A204.1 (cell line): ENCODE measurements around the gene IFI27L2.
"Not testable (repeated sequence)": the region's sequence is repeated elsewhere in the genome, so short reads cannot be mapped to it uniquely, and the experiment has no call there.

ENCODE experiments used
- FAIRE-seq: peaks from 2 replicates; lab custom pipeline; 2012; peaks lifted over from hg19 to GRCh38; lab: Jason Lieb, UNC

The IFI27L2 gene

GRCh38 chr14:94129111-94129757 is at the start of gene IFI27L2:
IFI27L2 (minus strand) TSS chr14:94129604; CDS start chr14:94129564, 40 bp downstream.
- no peak for FAIRE-seq

GRCh38 chr14:94177806-94178205 is 48.4 kb upstream of the IFI27L2 start:
- no peak for FAIRE-seq

GRCh38 chr14:94176808-94177207 is 47.4 kb upstream of the IFI27L2 start:
- FAIRE-seq, result no peak

GRCh38 chr14:94175747-94176146 is 46.3 kb upstream of the IFI27L2 start:
- FAIRE-seq, result no peak

GRCh38 chr14:94175011-94175745 is 45.8 kb upstream of the IFI27L2 start:
- FAIRE-seq, result no peak

GRCh38 chr14:94174604-94175010 is 45.2 kb upstream of the IFI27L2 start:
- FAIRE-seq, result no peak

GRCh38 chr14:94173885-94174603 is 44.6 kb upstream of the IFI27L2 start, which contains the start of gene PPP4R4:
PPP4R4 (plus strand) TSS chr14:94174322; CDS start chr14:94174466, 144 bp downstream.
- no peak for FAIRE-seq

GRCh38 chr14:94173471-94173884 is 44.1 kb upstream of the IFI27L2 start:
- no peak for FAIRE-seq

GRCh38 chr14:94172545-94172944 is 43.1 kb upstream of the IFI27L2 start:
- no peak for FAIRE-seq

- FAIRE-seq, result no peak
These were observed 41.8 kb upstream of the IFI27L2 start for GRCh38 chr14:94171208-94171607.

- FAIRE-seq, result no peak
These were observed 40.7 kb upstream of the IFI27L2 start for GRCh38 chr14:94170136-94170535.

- no peak for FAIRE-seq
These were observed 36.3 kb upstream of the IFI27L2 start for GRCh38 chr14:94165744-94166143.

- FAIRE-seq, result no peak
These were observed 35.5 kb upstream of the IFI27L2 start for GRCh38 chr14:94164685-94165431.

GRCh38 chr14:94163796-94164195 is 34.4 kb upstream of the IFI27L2 start:
- FAIRE-seq, result no peak

- no peak for FAIRE-seq
These were observed 33.1 kb upstream of the IFI27L2 start for GRCh38 chr14:94162466-94162865.

GRCh38 chr14:94161981-94162380 is 32.6 kb upstream of the IFI27L2 start:
- FAIRE-seq, result no peak

GRCh38 chr14:94161058-94161457 is 31.7 kb upstream of the IFI27L2 start:
- FAIRE-seq, result no peak

GRCh38 chr14:94158239-94158883 is 29.0 kb upstream of the IFI27L2 start:
- FAIRE-seq, result no peak

- no peak for FAIRE-seq
These were observed 27.8 kb upstream of the IFI27L2 start for GRCh38 chr14:94157197-94157596.

GRCh38 chr14:94156143-94156542 is 26.7 kb upstream of the IFI27L2 start:
- not testable (repeated sequence) for FAIRE-seq

GRCh38 chr14:94153750-94154342 is 24.4 kb upstream of the IFI27L2 start:
- no peak for FAIRE-seq
